GM12878 (cell line): Measurements from ENCODE around the gene RNF183. TPM values are rescaled to one million over a fixed set of nuclear protein-coding genes. Genes with fewer than 3 reads are reported as not detected.
"Not testable (repeated sequence)": the region's sequence is repeated elsewhere in the genome, so short reads cannot be mapped to it uniquely, and the experiment has no call there.

Experiments
- ATAC-seq: fragments of 200-7000 bp; cut with Tn5 transposase; 3 replicates; pipeline ENCODE4 v1.9.1; 2020; ENCODE audit warnings: mild to moderate bottlenecking, moderate library complexity
- BruUV-seq: library from RNA; stranded (reverse); fragments of 400-500 nt; replicated peaks from 2 replicates; lab custom pipeline; 2021; lab: Mats Ljungman, UMichigan
- CTCF ChIA-PET: fragments of 300-600 bp; sonication (Branson Sonifier 250); formaldehyde crosslinking; extraction: SDS; loops from one replicate; lab custom pipeline; 2021; ENCODE audit warnings: inconsistent platforms; lab: Yijun Ruan, JAX
- POLR2A ChIA-PET: fragments of 350-600 bp; formaldehyde crosslinking; extraction: SDS; loops from one replicate; lab custom pipeline; 2021; ENCODE audit warnings: inconsistent platforms; lab: Charles Lee
- RAD21 ChIA-PET: fragments of 300-600 bp; sonication (Branson Sonifier 250); formaldehyde crosslinking; loops from one replicate; lab custom pipeline; 2023; ENCODE audit warnings: antibody characterized with exemption; ENCODE audit not compliant: unreplicated experiment; lab: Charles Lee
- SMC1A ChIA-PET: fragments of 300-600 bp; sonication (Branson Sonifier 250); formaldehyde crosslinking; loops from one replicate; lab custom pipeline; 2023; ENCODE audit not compliant: unreplicated experiment, uncharacterized antibody; lab: Charles Lee
- DNase-seq: peaks from one replicate; pipeline ENCODE4 v3.0.0-alpha.2; 2011; ENCODE audit warnings: low read depth, low spot score
- FAIRE-seq: peaks from 3 replicates; lab custom pipeline; 2011; peaks lifted over from hg19 to GRCh38; lab: Jason Lieb, UNC
- H2AFZ ChIP-seq: 2 replicates; pipeline ENCODE4 v1.6.0; 2011; ENCODE audit warnings: low read depth, low read length, control low read depth; ENCODE audit not compliant: control insufficient read depth
- H3K27ac ChIP-seq: 2 replicates; pipeline ENCODE4 v1.5.1; 2011; ENCODE audit warnings: control low read depth; ENCODE audit not compliant: control insufficient read depth, insufficient read depth
- H3K27me3 ChIP-seq, 2 experiments: replicated peaks in 1 of 2; 2 replicates each; pipeline versions ENCODE4 v1.6.0 to v1.6.1; 2011; ENCODE audit warnings: low read length in 1 of 2; ENCODE audit not compliant: control insufficient read depth in 2 of 2, insufficient read depth in 2 of 2
- H3K36me3 ChIP-seq, 2 experiments: 2 replicates each; pipeline ENCODE4 v1.5.1; 2011; ENCODE audit warnings: low read length in 1 of 2; ENCODE audit not compliant: control insufficient read depth in 2 of 2, insufficient read depth in 2 of 2
- H3K4me1 ChIP-seq: 2 replicates; pipeline ENCODE4 v1.6.1; 2011; ENCODE audit warnings: mild to moderate bottlenecking, low read length, moderate library complexity, mixed read lengths; ENCODE audit not compliant: control insufficient read depth, insufficient read depth
- H3K4me2 ChIP-seq: 2 replicates; pipeline ENCODE4 v1.6.0; 2011; ENCODE audit warnings: control low read depth; ENCODE audit not compliant: control insufficient read depth, insufficient read depth
- H3K4me3 ChIP-seq: fragments of 200-600 bp; sonication (generic); 2 replicates; pipeline ENCODE4 v1.5.1; 2016
- H3K79me2 ChIP-seq: 2 replicates; pipeline ENCODE4 v1.6.0; 2011; ENCODE audit warnings: low read length; ENCODE audit not compliant: control insufficient read depth, insufficient read depth
- H3K9ac ChIP-seq: 2 replicates; pipeline ENCODE4 v1.8.0; 2011; ENCODE audit warnings: low read length, control low read depth, mixed read lengths; ENCODE audit not compliant: control insufficient read depth, insufficient read depth
- H3K9me3 ChIP-seq: replicated peaks from 3 replicates; pipeline ENCODE4 v1.5.1; 2011; ENCODE audit warnings: mild to moderate bottlenecking, low read length; ENCODE audit not compliant: control insufficient read depth, insufficient read depth
- H4K20me1 ChIP-seq: 2 replicates; pipeline ENCODE4 v1.6.0; 2011; ENCODE audit not compliant: control insufficient read depth, insufficient read depth
- GABPA ChIP-seq: IDR thresholded peaks from 2 replicates; pipeline ENCODE4 v1.6.1; 2014; ENCODE audit warnings: antibody characterized with exemption, low read depth, mild to moderate bottlenecking, inconsistent platforms
- KDM1A ChIP-seq: fragments of 200-600 bp; sonication (generic); IDR thresholded peaks from 2 replicates; pipeline ENCODE4 v1.6.1; 2016; ENCODE audit warnings: borderline replicate concordance
- NBN ChIP-seq: fragments of 450-650 bp; IDR thresholded peaks from 2 replicates; pipeline ENCODE4 v1.6.1; 2016
- NFYB ChIP-seq: IDR thresholded peaks from 2 replicates; pipeline ENCODE4 v1.6.1; 2011; ENCODE audit warnings: low read depth, mild to moderate bottlenecking, low read length, improper control_type of control experiment, moderate library complexity; ENCODE audit not compliant: insufficient read depth
- PRDM15 ChIP-seq: fragments of 450-650 bp; formaldehyde crosslinking; IDR thresholded peaks from 2 replicates; pipeline ENCODE4 v1.4.0; 2020; ENCODE audit warnings: mild to moderate bottlenecking, moderate library complexity
- RAD51 ChIP-seq: fragments of 450-650 bp; IDR thresholded peaks from 2 replicates; pipeline ENCODE4 v1.6.1; 2016; ENCODE audit warnings: moderate library complexity, mild to moderate bottlenecking, inconsistent platforms
- RELA ChIP-seq: fragments of 450-650 bp; IDR thresholded peaks from 2 replicates; pipeline ENCODE4 v1.8.0; 2014; ENCODE audit warnings: borderline replicate concordance; ENCODE audit not compliant: partially characterized antibody
- SUZ12 ChIP-seq: fragments of 200-600 bp; sonication (generic); IDR thresholded peaks from one replicate; pipeline ENCODE4 v1.6.1; 2018; ENCODE audit warnings: antibody characterized with exemption, mild to moderate bottlenecking; ENCODE audit not compliant: unreplicated experiment
- ZNF207 ChIP-seq: fragments of 450-650 bp; IDR thresholded peaks from 2 replicates; pipeline ENCODE4 v1.6.1; 2014; ENCODE audit warnings: antibody characterized with exemption, mild to moderate bottlenecking, borderline replicate concordance
- WGBS: methylation state at CpG from one replicate; pipeline ENCODE4 v1.1.6; 2016; ENCODE audit warnings: low lambda C conversion rate; ENCODE audit not compliant: insufficient replicate concordance, insufficient coverage; ENCODE audit errors: missing lambda C conversion rate; 5-methylcytosine and 5-hydroxymethylcytosine counted together
- in situ Hi-C: fragments of 300-500 bp; cut with MboI; formaldehyde crosslinking; loops from 9 replicates; pipeline ENCODE4 v1.14.3; 2018; ENCODE audit warnings: mixed read lengths
- intact Hi-C: fragments of 100-400 bp; cut with micrococcal nuclease; formaldehyde crosslinking; loops from one replicate; pipeline ENCODE4 v1.14.2; 2022; ENCODE audit not compliant: unreplicated experiment
- polyA plus RNA-seq, 11 experiments: library from polyadenylated mRNA; depleted of rRNA in 4 of 11; unstranded in 6 of 11; stranded (reverse) in 5 of 11; fragments of >200 nt; fragmentation: Nextera tagmentation in 4 of 11; fragmentation: Illumina TruSeq in 1 of 11; extraction: Ambion mirVana in 4 of 11; extraction: Trizol in 1 of 11; gene quantifications; 1 replicate in 1 of 11; 2 replicates in 10 of 11; pipeline versions ENCODE4 v1.2.1 to v1.2.3, GENCODE V29; 2011 to 2016; ENCODE audit warnings: inconsistent platforms in 2 of 11, missing spikeins in 2 of 11, low read depth in 1 of 11
- total RNA-seq, 4 experiments: library from RNA; depleted of rRNA in 3 of 4; stranded (reverse); fragments of >200 nt in 3 of 4; fragmentation: Illumina TruSeq in 1 of 4; extraction: Trizol in 1 of 4; gene quantifications; 2 replicates each; pipeline versions ENCODE4 v1.2.1 to v1.2.3, GENCODE V29; 2013 to 2021
- TF ChIP-seq, protein P1 (sequence below): fragments of 450-650 bp; IDR thresholded peaks from 2 replicates; pipeline ENCODE4 v1.6.1; 2017; ENCODE audit warnings: borderline replicate concordance

The RNF183 gene
- total and polyA plus RNA-seq, 10 of the 15 experiments (the other 5 are each of a cell fraction or from before 2014, with no cell fraction given), result 0.03 to 0.26 (median 0.07) TPM; not detected in 6

DNA sequence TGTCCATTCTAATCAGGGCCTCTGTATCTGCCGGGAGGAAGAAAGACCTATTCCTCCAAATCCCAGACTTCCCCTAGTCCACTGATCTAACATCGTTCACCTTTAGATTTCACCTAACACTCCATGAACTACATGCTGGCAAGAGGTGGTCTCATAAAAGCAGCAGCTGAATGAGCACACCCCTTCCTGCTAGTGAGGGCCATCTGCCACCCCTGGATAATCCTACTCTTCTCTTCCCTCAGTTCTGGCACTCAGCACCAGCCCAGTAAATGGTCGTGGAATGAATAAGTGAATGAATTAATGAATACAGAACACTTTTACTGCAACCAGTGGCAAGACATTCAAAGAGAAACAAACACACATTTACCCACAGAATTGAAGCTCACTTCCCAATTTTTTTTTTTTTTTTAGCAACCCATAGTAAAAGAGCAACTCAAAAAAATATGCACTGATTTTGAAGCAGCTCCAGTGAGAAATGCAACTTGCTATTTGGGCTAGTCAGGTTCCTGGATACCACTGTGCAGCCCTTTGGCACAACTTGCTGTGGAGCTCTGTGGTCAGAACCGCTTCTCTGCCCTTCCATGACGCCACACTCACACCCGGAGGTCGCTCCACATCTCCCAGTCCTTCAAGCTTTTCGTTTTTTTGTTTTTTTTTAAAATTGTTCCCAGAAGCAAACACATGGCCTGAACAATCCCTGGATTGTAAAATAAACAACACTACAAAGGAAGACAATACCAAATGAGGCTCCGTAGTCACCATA is 6.2 kb downstream of the RNF183 start (continued):
- TF ChIP-seq RAD51 (no peak), KDM1A (no peak), RELA (no peak), ZNF207 (no peak), SUZ12 (no peak), PRDM15 (CRISPR knock-in tag) (no peak), GABPA (no peak), NFYB (no peak), NBN (no peak)
- TF ChIP-seq, protein P1, sequence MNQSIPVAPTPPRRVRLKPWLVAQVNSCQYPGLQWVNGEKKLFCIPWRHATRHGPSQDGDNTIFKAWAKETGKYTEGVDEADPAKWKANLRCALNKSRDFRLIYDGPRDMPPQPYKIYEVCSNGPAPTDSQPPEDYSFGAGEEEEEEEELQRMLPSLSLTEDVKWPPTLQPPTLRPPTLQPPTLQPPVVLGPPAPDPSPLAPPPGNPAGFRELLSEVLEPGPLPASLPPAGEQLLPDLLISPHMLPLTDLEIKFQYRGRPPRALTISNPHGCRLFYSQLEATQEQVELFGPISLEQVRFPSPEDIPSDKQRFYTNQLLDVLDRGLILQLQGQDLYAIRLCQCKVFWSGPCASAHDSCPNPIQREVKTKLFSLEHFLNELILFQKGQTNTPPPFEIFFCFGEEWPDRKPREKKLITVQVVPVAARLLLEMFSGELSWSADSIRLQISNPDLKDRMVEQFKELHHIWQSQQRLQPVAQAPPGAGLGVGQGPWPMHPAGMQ, result no peak

DNA sequence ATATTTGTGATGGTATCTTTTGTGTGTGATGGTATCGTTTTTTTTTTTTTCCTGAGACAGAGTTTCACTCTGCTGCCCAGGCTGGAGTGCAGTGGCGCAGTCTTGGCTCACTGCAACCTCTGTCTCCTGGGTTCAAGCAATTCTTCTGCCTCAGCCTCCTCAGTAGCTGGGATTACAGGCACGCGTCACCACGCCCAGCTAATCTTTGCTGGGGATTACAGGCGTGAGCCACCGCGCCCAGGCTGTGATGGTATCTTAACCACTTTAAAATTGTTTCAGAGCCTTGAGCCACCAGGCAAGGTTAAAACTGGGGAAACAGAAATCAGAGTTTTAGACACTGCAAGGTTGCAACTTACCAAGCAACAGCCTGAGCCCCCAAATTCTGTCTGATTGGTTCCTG is 6.9 kb downstream of the RNF183 start:
- H3K27me3 ChIP-seq, RAD21 ChIA-PET: not testable (repeated sequence)
- SMC1A ChIA-PET, result interaction anchor here (0.7 to 1.6 kb wide), 3 partner anchors 10 to 362 kb away, joined by 3 to 5 read pairs (median 3); partner anchors contain the start of genes CDC26 and PRPF4

More for the DNA sequence above, 6.9 kb downstream of the RNF183 start:
- H2AFZ ChIP-seq, H3K4me3 ChIP-seq, H3K27ac ChIP-seq, H3K9ac ChIP-seq, BruUV-seq, H3K36me3 ChIP-seq, ATAC-seq, intact Hi-C loops, in situ Hi-C loops, H3K79me2 ChIP-seq, FAIRE-seq, H3K4me1 ChIP-seq, DNase-seq, H4K20me1 ChIP-seq, H3K4me2 ChIP-seq, CTCF ChIA-PET, H3K9me3 ChIP-seq: not testable (repeated sequence)
- 98% methylated on average over 8 of the region's 8 CpGs for WGBS
- POLR2A ChIA-PET, result interaction anchor here (0.7 kb wide), 1 partner anchor 15 kb away, joined by 3 read pairs; no protein-coding TSS in a partner anchor
